ENCODE results near the gene PTPRD.

The PTPRD gene

DNA sequence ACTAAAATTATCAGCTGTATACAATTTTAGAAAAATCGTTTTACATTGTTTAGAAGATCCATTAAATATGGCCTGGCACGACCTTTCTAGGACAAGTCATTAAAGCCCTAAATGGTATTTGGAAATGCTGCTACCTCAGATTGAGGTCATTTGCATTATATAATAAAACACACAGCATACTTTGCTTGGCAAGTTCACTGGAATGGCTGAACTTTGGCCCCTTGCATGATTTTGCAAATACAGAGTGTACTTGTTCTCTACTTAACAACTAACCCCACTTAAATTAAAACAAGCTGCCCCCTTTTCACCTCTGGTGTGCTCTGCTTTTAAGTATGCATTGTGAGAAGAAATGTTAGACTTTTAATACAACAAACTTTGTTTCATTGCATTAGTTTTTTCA is 860.1 kb downstream of the PTPRD start:
- no peak for DNase-seq (ENCODE audit: low spot score)

- no peak for DNase-seq (ENCODE audit: low spot score)
Measured at GRCh38 chr9:9751996-9752395, 860.8 kb downstream of the PTPRD start.

- no peak for DNase-seq (ENCODE audit: low spot score)
Measured at GRCh38 chr9:9750719-9751118, 862.1 kb downstream of the PTPRD start.

- DNase-seq (ENCODE audit: low spot score), result no peak
Measured at GRCh38 chr9:9749591-9749990, 863.2 kb downstream of the PTPRD start.

DNA sequence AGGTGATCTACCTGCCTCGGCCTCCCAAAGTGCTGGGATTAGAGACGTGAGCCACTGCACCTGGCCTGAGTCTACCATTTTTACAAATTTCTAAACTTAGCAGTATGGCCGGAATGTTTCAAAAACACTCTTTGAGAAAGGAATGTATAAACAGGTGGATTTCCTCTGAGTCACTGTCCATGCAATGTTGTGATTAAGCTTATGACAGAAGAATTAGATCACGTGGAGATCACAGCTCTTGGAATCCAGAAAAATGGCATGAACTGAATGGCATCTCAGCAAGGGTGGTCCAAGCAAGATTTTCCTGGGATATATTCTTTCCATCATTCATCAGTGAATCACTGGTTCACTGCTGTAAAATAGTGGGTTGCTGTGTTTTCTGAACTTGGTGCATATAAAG is 865.0 kb downstream of the PTPRD start:
- DNase-seq (ENCODE audit: low spot score), result no peak

DNA sequence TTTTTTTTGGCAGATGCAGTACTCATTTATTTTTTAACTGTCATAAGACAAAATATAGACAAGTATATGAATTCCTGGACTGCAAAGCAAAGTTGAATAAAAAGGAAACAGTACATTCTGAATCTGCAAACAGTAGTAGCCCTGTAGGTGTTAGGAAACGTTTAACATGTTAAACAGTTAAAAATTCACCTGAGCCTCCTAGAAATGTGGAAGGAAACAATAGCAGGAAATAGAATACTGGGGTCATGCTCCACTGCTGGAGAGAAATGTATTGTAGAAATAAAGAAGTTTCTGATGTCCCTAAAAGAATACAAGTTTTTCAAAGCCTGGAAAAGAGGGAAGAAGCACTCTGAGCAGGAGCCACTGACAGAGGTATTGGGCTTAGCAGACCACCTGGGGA is 866.0 kb downstream of the PTPRD start:
- no peak for DNase-seq (ENCODE audit: low spot score)

- DNase-seq (ENCODE audit: low spot score), result no peak
Measured at GRCh38 chr9:9743822-9744221, 869.0 kb downstream of the PTPRD start.

GRCh38 chr9:9730174-9730573 is 882.6 kb downstream of the PTPRD start:
- DNase-seq (ENCODE audit: low spot score), result no peak

DNA sequence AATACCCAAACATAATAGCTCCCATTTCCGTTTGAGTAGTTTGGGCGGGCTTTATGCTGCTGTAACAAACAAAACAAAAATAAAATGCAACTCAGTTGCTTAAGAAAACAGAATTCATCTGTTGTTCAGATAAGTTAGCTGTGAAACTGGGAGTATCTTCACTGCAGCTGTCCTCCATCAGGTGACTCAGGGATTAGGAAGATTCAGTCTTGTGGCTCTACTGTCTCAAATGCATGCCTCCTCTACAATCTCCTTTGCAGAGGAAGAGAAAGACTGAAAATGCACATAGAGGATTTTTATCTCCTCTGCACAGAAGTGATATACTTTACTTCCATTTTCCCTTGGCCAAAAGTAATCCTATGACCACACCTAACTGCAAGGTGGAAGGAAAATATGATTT is 883.7 kb downstream of the PTPRD start:
- DNase-seq (ENCODE audit: low spot score), result no peak

DNA sequence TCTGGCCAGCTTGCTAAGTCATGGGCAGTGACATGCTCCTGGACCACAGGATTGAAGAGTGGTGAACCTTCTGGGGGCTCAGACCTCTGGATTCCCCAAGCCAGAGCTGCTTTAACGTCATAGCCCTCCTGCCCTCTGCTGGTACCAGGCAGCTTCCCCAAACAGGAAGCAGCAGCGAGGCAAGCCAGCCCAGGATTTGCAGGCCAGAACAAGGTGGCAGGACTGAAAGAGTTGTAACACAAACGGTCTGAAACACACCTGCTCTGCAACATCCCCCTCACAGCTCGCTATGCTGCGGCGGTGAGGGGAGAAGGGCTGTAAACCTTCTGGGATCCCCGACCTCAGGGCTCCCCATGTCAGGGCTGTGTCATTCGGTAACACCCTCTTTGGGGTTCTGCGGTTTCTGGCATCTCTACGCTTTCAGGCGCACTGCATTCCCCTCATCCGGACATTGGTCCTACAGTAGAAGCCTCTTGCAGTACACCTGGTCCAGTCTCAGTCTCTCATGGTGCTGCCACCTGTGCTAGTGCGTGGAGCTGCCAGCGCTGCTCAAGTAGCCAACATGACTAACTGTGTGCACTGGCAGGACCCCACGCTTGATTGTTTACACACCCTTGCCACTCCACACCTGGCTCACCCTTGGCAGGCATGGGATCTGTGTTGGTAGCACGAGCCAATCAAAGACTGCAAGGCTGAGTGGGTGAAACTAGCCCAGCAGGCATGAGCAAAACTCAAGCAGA is 893.3 kb downstream of the PTPRD start:
- no peak for DNase-seq (ENCODE audit: low spot score)

DNA sequence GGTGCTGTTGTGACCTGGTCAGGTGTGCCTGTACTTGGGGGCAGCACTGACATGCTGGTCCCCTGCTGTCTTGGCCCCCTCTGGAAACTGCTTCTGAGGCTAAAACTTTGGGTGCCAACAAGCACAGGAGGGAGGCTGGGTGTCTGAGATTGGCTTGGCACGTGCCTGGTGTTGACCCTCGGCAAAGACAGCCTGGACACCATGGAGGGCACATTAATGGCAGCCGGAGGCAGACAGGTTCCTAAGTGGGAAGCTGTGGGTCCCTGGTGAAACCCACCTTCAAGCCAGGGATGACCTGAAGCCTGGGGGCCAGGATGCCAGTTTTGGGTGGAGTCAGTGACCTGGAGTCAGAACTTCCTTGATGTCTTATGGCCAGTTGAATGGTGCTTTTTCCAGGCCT is 894.1 kb downstream of the PTPRD start:
- no peak for DNase-seq (ENCODE audit: low spot score)

GRCh38 chr9:9679433-9679832 is 933.4 kb downstream of the PTPRD start:
- DNase-seq (ENCODE audit: low spot score), result no peak

DNA sequence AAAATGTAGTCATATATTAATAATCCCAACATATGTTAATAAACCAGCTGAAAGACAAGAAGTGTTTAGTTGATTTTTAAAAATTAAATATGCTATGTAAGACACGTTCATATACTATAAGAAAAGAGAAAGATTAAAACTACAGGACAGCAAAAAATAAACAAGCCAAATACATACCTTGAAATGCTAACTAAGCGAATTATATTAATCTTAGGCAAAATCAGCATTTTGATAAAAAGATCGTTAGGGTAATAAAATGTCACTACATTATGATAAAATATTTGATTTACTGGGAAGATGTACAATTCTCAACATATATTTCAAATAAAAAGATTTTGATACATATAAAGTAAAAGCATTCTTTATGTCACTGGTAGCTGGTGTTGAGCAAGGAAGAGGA is 938.3 kb downstream of the PTPRD start:
- no peak for DNase-seq (ENCODE audit: low spot score)

- DNase-seq (ENCODE audit: low spot score), result no peak
Measured at GRCh38 chr9:9670454-9670853, 942.3 kb downstream of the PTPRD start.

GRCh38 chr9:9645006-9645405 is 967.8 kb downstream of the PTPRD start:
- DNase-seq (ENCODE audit: low spot score), result no peak

DNA sequence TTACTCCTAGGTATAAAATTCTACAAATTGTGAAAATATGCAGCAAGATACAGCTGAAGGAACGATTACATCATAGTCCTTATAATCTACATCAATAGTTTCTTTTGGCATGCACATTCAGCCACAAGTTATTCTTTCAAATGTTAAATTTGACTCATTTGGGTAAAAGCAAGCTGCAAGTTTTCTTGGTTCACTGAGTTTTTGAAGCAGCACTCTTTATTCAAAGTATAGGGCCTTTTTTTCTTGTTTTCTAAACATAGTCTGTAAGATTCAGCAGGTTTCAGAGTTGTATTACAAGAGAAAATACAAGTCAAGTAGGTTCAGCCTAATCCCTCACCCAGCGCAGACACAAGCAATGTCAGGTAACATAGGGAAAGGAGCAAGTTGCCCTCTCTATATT is 981.5 kb downstream of the PTPRD start:
- DNase-seq (ENCODE audit: low spot score), result no peak

DNA sequence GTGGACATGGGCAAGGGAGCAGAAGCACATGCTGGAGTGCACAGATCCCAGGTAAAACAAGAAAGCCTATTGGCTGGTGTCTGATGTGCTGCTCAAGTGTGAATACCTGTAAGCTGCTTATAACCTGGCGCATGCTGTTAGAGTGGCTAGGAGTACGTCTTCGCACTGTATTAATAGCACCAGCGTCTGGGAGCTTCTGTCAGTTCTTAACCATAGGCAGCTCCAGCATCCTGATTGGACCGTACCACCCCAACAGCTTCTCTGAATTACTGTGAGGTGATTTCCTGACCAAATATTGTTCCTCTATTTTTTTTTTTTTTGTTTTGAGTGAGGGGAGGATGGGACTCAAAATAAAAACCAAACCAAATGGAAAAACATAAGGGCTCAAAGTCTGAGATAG is 987.6 kb downstream of the PTPRD start:
- no peak for DNase-seq (ENCODE audit: low spot score)

- no peak for DNase-seq (ENCODE audit: low spot score)
Measured at GRCh38 chr9:9623506-9623905, 989.3 kb downstream of the PTPRD start.

GRCh38 chr9:9621355-9621940 is 991.4 kb downstream of the PTPRD start:
- no peak for DNase-seq (ENCODE audit: low spot score)

DNA sequence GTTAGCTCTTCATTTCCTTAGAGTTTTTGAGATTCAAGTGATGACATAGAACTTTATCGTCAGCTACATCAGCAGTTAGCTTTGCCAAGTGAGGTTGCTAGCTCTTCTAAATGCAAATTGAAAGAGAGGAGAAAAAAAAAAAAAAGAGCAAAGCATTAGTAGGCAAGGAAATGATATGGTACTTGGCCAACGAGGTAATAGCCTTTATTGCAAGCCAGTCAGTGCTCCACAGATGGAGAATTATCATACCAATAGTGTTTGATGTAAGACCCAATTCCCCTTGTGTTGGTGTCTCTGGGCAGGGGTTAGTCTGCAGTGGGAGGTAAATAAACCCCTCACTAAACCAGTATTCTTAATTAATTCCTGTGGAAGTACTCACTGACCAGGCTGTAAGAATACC is 992.1 kb downstream of the PTPRD start:
- no peak for DNase-seq (ENCODE audit: low spot score)

DNA sequence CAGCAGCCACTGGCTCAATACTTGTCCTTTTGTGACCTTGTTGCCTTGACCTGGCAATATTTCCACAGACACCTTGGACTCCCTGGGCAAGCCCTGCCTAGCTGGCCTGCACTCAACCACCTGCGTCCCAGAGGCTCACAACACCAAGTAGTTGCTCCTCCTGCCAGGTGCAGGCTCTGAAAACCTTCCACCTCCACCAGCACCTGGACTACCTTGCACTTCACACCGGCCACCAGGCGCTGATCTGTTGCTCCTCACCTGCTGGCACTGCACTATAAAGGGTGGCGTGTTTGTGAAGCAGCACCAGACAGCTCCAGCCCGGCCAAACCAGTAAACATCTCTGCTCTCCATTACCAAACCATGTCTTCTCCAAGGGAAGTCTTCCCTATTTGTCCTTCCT is 997.7 kb downstream of the PTPRD start:
- DNase-seq (ENCODE audit: low spot score), result no peak

- DNase-seq (ENCODE audit: low spot score), result no peak
Measured at GRCh38 chr9:9614607-9615006, 998.2 kb downstream of the PTPRD start.

DNA sequence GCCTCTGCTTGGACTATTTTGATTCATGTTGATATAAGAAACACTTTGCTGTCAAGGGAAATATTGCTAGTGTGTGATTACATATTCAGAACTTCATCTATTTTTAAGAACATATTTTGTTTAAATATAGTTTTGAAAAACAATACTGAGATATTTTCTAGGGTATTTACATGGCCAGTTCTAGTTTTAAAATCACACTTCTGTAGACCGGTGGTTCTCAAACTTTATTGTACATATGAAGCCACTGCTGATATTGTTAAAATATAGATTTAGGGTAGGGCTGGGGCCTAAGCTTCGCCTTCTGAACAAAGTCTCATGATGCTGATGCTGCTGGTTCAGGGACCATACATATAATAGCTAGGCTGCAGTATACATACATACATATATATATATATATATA is 1000.0 kb downstream of the PTPRD start:
- DNase-seq (ENCODE audit: low spot score), result no peak

DNA sequence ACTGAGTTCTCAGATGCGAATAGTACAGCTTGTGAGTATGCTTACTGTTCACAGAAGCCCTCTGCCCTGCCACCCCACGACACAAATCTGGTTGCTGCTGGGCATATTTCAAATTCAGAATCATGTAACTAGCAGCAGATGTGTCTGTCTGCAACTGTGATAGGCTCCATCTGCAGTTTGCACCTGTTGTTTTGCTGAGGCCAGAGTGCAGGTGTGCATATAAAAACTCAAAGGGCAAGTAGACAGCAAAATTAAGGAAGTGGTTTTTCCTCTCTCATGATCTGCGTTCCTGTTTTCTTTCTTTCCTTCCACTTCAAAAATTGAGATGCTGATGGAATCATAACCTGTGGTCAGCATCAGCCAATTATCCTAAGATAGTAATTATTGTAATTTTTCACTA is 1000.5 kb downstream of the PTPRD start:
- DNase-seq (ENCODE audit: low spot score), result no peak
